HL-60/S4 treated with retinoic acid at 250 ng/mL for 4 days and 3 days (cell line): ENCODE data around the gene ZNG1B.
"Not testable (repeated sequence)": the region's sequence is repeated elsewhere in the genome, so short reads cannot be mapped to it uniquely, and the experiment has no call there.

Source experiments
- in situ Hi-C: fragments of 300-500 bp; cut with MboI; formaldehyde crosslinking; loops from 2 replicates; pipeline ENCODE4 v1.7.0; 2022; ENCODE audit warnings: low sequenced_read_pairs

The ZNG1B gene

GRCh38 chr2:113542529-113542928 is 105.0 kb downstream of the ZNG1B start:
- in situ Hi-C loops, result not testable (repeated sequence)
